Measurements from ENCODE around the gene ILDR2. TPM values are rescaled to one million over a fixed set of nuclear protein-coding genes. Genes with fewer than 3 reads are reported as not detected.

Gene ILDR2
- total and polyA plus RNA-seq, 2 donors (not counting 1 experiment from before 2014, with no cell fraction given) = under 0.01 to 0.14 TPM

GRCh38 chr1:167016100-167016750 lies 40.9 kb upstream of the ILDR2 start:
- Histone ChIP-seq H3K4me2 (ENCODE audit: extremely low read depth, insufficient read depth, low read length) (no peak overlapping the region), H3K27me3 (ENCODE audit: control insufficient read depth, insufficient read depth, low read length) (no peaks in the 10 kb centered on the region), H3K9me3 (ENCODE audit: control insufficient read depth, insufficient read depth, low read depth, low read length) (no peaks in the 10 kb centered on the region), H3K79me2 (ENCODE audit: control insufficient read depth, insufficient read depth, low read length) (no peaks in the 10 kb centered on the region), H3K4me3 (replicated peaks in 1 of 4; ENCODE audit: control extremely low read depth in 1 of 4, insufficient read depth in 1 of 4, low read depth in 3 of 4, low read length in 4 of 4) (no peak overlapping the region), H4K20me1 (ENCODE audit: control insufficient read depth, extremely low read depth, insufficient read depth, low read length) (no peaks in the 10 kb centered on the region), H3K9ac (ENCODE audit: insufficient read depth, low read length) (no peak overlapping the region), H3K36me3 (ENCODE audit: control insufficient read depth, insufficient read depth, low read length) (no peaks in the 10 kb centered on the region), H3K27ac (ENCODE audit: insufficient read depth, low read length) (no peak overlapping the region), H2AFZ (ENCODE audit: low read length) (no peak overlapping the region), H3K4me1 (ENCODE audit: control insufficient read depth, extremely low read depth, insufficient read depth, low read length) (no peaks in the 10 kb centered on the region)
- TF ChIP-seq EZH2 (IDR thresholded peaks at IDR 0.05; ENCODE audit: low read length, missing control alignments) = no peak
- TF ChIP-seq, protein P1, sequence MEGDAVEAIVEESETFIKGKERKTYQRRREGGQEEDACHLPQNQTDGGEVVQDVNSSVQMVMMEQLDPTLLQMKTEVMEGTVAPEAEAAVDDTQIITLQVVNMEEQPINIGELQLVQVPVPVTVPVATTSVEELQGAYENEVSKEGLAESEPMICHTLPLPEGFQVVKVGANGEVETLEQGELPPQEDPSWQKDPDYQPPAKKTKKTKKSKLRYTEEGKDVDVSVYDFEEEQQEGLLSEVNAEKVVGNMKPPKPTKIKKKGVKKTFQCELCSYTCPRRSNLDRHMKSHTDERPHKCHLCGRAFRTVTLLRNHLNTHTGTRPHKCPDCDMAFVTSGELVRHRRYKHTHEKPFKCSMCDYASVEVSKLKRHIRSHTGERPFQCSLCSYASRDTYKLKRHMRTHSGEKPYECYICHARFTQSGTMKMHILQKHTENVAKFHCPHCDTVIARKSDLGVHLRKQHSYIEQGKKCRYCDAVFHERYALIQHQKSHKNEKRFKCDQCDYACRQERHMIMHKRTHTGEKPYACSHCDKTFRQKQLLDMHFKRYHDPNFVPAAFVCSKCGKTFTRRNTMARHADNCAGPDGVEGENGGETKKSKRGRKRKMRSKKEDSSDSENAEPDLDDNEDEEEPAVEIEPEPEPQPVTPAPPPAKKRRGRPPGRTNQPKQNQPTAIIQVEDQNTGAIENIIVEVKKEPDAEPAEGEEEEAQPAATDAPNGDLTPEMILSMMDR (conservative IDR thresholded peaks at IDR 0.05 in 1 of 2, IDR thresholded peaks at IDR 0.05 in 1 of 2; ENCODE audit: low read depth in 1 of 2, low read length in 2 of 2) = no peak
- DNase-seq (ENCODE audit: low read depth in 2 of 2) = no peak

DNA sequence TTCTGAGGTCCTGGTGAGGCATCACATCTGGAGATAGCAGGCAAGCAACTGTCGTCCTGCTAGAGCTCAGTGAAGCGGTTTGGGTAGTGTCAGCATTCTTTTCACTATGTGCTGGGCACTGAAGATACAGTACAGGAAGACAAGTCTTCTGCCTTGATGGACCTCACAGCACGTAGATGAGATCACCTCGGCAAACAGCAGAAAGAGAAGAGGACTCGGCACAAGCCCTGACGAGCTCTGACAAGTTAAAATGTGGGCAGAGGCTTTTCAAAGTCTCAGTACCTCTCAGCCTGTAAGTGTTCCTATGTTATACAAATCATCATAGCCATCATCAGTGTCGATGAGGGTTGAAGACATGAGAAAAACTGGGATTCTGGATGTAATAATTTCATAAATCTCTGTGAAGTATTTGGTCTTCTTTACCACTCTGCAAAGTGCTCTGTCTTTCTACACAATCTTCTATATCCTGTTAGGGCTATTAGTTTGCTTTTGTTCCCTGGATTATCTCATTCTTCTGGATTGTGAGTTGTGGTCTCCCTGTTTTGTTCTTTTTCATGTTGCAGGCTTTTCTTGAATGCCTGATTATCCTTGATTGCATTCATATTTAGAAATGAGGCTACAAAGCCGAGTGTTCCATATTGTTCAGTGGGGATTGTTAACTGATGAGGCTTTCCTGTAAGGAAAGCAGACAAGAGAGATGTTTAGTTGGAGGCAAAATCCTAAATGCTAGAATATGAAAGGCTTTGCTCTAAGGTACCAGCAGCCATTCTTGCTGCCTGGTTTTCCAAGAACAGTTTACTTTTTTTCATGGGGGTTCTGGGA lies 38.0 kb upstream of the ILDR2 start:
- H3K79me2 ChIP-seq (ENCODE audit: control insufficient read depth, insufficient read depth, low read length) = no peaks in the 10 kb centered on the region
- no peaks in the 10 kb centered on the region for H3K27me3 ChIP-seq (ENCODE audit: control insufficient read depth, insufficient read depth, low read length)
- no peaks in the 10 kb centered on the region for H3K36me3 ChIP-seq (ENCODE audit: control insufficient read depth, insufficient read depth, low read length)
- H3K4me2 ChIP-seq (ENCODE audit: extremely low read depth, insufficient read depth, low read length) = no peak overlapping the region
- H3K27ac ChIP-seq (ENCODE audit: insufficient read depth, low read length) = no peak overlapping the region
- H3K4me3 ChIP-seq (replicated peaks in 1 of 4; ENCODE audit: control extremely low read depth in 1 of 4, insufficient read depth in 1 of 4, low read depth in 3 of 4, low read length in 4 of 4) = no peak overlapping the region
- no peaks in the 10 kb centered on the region for H4K20me1 ChIP-seq (ENCODE audit: control insufficient read depth, extremely low read depth, insufficient read depth, low read length)
- no peaks in the 10 kb centered on the region for H3K4me1 ChIP-seq (ENCODE audit: control insufficient read depth, extremely low read depth, insufficient read depth, low read length)
- no peak overlapping the region for H2AFZ ChIP-seq (ENCODE audit: low read length)
- TF ChIP-seq EZH2 (IDR thresholded peaks at IDR 0.05; ENCODE audit: low read length, missing control alignments) = no peak
- TF ChIP-seq, protein P1 (conservative IDR thresholded peaks at IDR 0.05 in 1 of 2, IDR thresholded peaks at IDR 0.05 in 1 of 2; ENCODE audit: low read depth in 1 of 2, low read length in 2 of 2) = no peak
- H3K9ac ChIP-seq (ENCODE audit: insufficient read depth, low read length) = no peak overlapping the region
- no peak for DNase-seq (ENCODE audit: low read depth in 2 of 2)
- no peaks in the 10 kb centered on the region for H3K9me3 ChIP-seq (ENCODE audit: control insufficient read depth, insufficient read depth, low read depth, low read length)

- no peaks in the 10 kb centered on the region for H3K79me2 ChIP-seq (ENCODE audit: control insufficient read depth, insufficient read depth, low read length)
- TF ChIP-seq, protein P1 (conservative IDR thresholded peaks at IDR 0.05 in 1 of 2, IDR thresholded peaks at IDR 0.05 in 1 of 2; ENCODE audit: low read depth in 1 of 2, low read length in 2 of 2) = no peak
- TF ChIP-seq EZH2 (IDR thresholded peaks at IDR 0.05; ENCODE audit: low read length, missing control alignments) = no peak
- no peak overlapping the region for H3K27ac ChIP-seq (ENCODE audit: insufficient read depth, low read length)
- DNase-seq (ENCODE audit: low read depth in 2 of 2) = no peak
- H3K36me3 ChIP-seq (ENCODE audit: control insufficient read depth, insufficient read depth, low read length) = no peaks in the 10 kb centered on the region
- H3K9ac ChIP-seq (ENCODE audit: insufficient read depth, low read length) = no peak overlapping the region
- no peaks in the 10 kb centered on the region for H3K27me3 ChIP-seq (ENCODE audit: control insufficient read depth, insufficient read depth, low read length)
- no peaks in the 10 kb centered on the region for H4K20me1 ChIP-seq (ENCODE audit: control insufficient read depth, extremely low read depth, insufficient read depth, low read length)
- no peak overlapping the region for H3K4me3 ChIP-seq (replicated peaks in 1 of 4; ENCODE audit: control extremely low read depth in 1 of 4, insufficient read depth in 1 of 4, low read depth in 3 of 4, low read length in 4 of 4)
- H3K4me1 ChIP-seq (ENCODE audit: control insufficient read depth, extremely low read depth, insufficient read depth, low read length) = no peaks in the 10 kb centered on the region
- no peak overlapping the region for H3K4me2 ChIP-seq (ENCODE audit: extremely low read depth, insufficient read depth, low read length)
- H2AFZ ChIP-seq (ENCODE audit: low read length) = no peak overlapping the region
- no peaks in the 10 kb centered on the region for H3K9me3 ChIP-seq (ENCODE audit: control insufficient read depth, insufficient read depth, low read depth, low read length)
These were observed 37.2 kb upstream of the ILDR2 start for GRCh38 chr1:167012570-167012969.
